K562 (cell line): Measurements from ENCODE around the gene MRPL54. TPM values are rescaled to one million over a fixed set of nuclear protein-coding genes. Genes with fewer than 3 reads are reported as not detected.

ENCODE experiments used
- CCAR2 ChIP-seq: fragments of 200-400 bp; formaldehyde crosslinking; IDR thresholded peaks from 2 replicates; pipeline ENCODE4 v1.6.1; 2017; ENCODE audit warnings: mild to moderate bottlenecking, low read depth, low read length
- CHD2 ChIP-seq: IDR thresholded peaks from 2 replicates; pipeline ENCODE4 v1.6.1; 2011; ENCODE audit warnings: low read depth, low read length
- EP400 ChIP-seq: fragments of 450-650 bp; IDR thresholded peaks from 2 replicates; pipeline ENCODE4 v1.6.1; 2017; ENCODE audit warnings: antibody characterized with exemption, mild to moderate bottlenecking, moderate library complexity
- ETV6 ChIP-seq, 3 experiments: fragments of 150-350 bp in 1 of 3; sonication (generic) in 1 of 3; formaldehyde crosslinking in 1 of 3; IDR thresholded peaks; 2 replicates each; pipeline versions ENCODE4 v1.6.1 to v1.8.0; 2014 to 2022; ENCODE audit warnings: borderline replicate concordance in 2 of 3, low read depth in 2 of 3, antibody characterized with exemption in 1 of 3, low read length in 1 of 3, mild to moderate bottlenecking in 1 of 3, missing genetic modification reagents in 1 of 3
- FOXK2 ChIP-seq, 2 experiments: fragments of 450-650 bp; IDR thresholded peaks in 1 of 2; conservative IDR thresholded peaks in 1 of 2; 2 replicates each; pipeline ENCODE4 v1.6.1; 2016; ENCODE audit warnings: low read depth in 2 of 2, mild to moderate bottlenecking in 1 of 2
- HEY1 ChIP-seq: fragments of 250-450 bp; sonication (Bioruptor Pico); IDR thresholded peaks from 2 replicates; pipeline ENCODE4 v1.5.0; 2020; ENCODE audit warnings: mild to moderate bottlenecking, moderate library complexity, borderline replicate concordance
- IRF2 ChIP-seq: sonication (generic); formaldehyde crosslinking; IDR thresholded peaks from 2 replicates; pipeline ENCODE4 v1.8.1; 2022; ENCODE audit warnings: mild to moderate bottlenecking, missing genetic modification reagents
- MCM3 ChIP-seq: fragments of 450-650 bp; IDR thresholded peaks from 2 replicates; pipeline ENCODE4 v1.6.1; 2016
- MED1 ChIP-seq: sonication (generic); formaldehyde crosslinking; IDR thresholded peaks from 2 replicates; pipeline ENCODE4 v1.8.1; 2023; ENCODE audit warnings: missing genetic modification reagents, borderline replicate concordance
- MEF2D ChIP-seq: conservative IDR thresholded peaks from 2 replicates; pipeline ENCODE4 v1.6.1; 2016; ENCODE audit warnings: low read depth, missing genetic modification characterization, missing compliant biosample characterization
- MLX ChIP-seq, 2 experiments: fragments of 450-650 bp in 1 of 2; sonication (generic) in 1 of 2; formaldehyde crosslinking; conservative IDR thresholded peaks; 2 replicates each; pipeline versions ENCODE4 v1.4.0 to v1.8.1; 2020 to 2022; ENCODE audit warnings: mild to moderate bottlenecking in 1 of 2, missing genetic modification reagents in 1 of 2
- NFRKB ChIP-seq: fragments of 450-650 bp; IDR thresholded peaks from 2 replicates; pipeline ENCODE4 v1.6.1; 2016; ENCODE audit warnings: low read depth
- NR2C2 ChIP-seq, 2 experiments: fragments of 200-800 bp in 1 of 2; sonication (Bioruptor generic) in 1 of 2; sonication (generic) in 1 of 2; formaldehyde crosslinking in 1 of 2; IDR thresholded peaks; 2 replicates each; pipeline versions ENCODE4 v1.6.1 to v1.8.0; 2016 to 2022; ENCODE audit warnings: mild to moderate bottlenecking in 1 of 2, missing compliant biosample characterization in 1 of 2, missing genetic modification characterization in 1 of 2, missing genetic modification reagents in 1 of 2
- PKNOX1 ChIP-seq: fragments of 450-650 bp; IDR thresholded peaks from 2 replicates; pipeline ENCODE4 v1.6.1; 2016
- RBM22 ChIP-seq: fragments of 200-400 bp; formaldehyde crosslinking; IDR thresholded peaks from 2 replicates; pipeline ENCODE4 v1.6.1; 2018; ENCODE audit warnings: low read length, low read depth; ENCODE audit not compliant: poor library complexity, severe bottlenecking
- RFX7 ChIP-seq: fragments of 250-450 bp; sonication (Bioruptor Pico); IDR thresholded peaks from 2 replicates; pipeline ENCODE4 v1.5.1; 2021; ENCODE audit warnings: mild to moderate bottlenecking
- SP1 ChIP-seq: sonication (generic); formaldehyde crosslinking; IDR thresholded peaks from 2 replicates; pipeline ENCODE4 v1.8.1; 2022; ENCODE audit warnings: mild to moderate bottlenecking, missing genetic modification reagents
- SRSF9 ChIP-seq: fragments of 200-400 bp; formaldehyde crosslinking; IDR thresholded peaks from 2 replicates; pipeline ENCODE4 v1.6.1; 2017; ENCODE audit warnings: low read depth, low read length, borderline replicate concordance
- TAF9B ChIP-seq: fragments of 450-650 bp; IDR thresholded peaks from 2 replicates; pipeline ENCODE4 v1.6.1; 2018; ENCODE audit warnings: mild to moderate bottlenecking; ENCODE audit not compliant: partially characterized antibody
- XRCC5 ChIP-seq: fragments of 200-400 bp; formaldehyde crosslinking; IDR thresholded peaks from 2 replicates; pipeline ENCODE4 v1.6.1; 2017; ENCODE audit warnings: low read depth, mild to moderate bottlenecking, low read length
- ZNF239 ChIP-seq: fragments of 250-450 bp; sonication (Bioruptor Pico); IDR thresholded peaks from 2 replicates; pipeline ENCODE4 v1.4.0; 2020; ENCODE audit warnings: mild to moderate bottlenecking
- ZNF398 ChIP-seq: fragments of 250-450 bp; sonication (Bioruptor Pico); IDR thresholded peaks from 2 replicates; pipeline ENCODE4 v1.8.0; 2021; ENCODE audit warnings: moderate library complexity, mild to moderate bottlenecking, inconsistent platforms
- ZSCAN32 ChIP-seq: fragments of 450-650 bp; formaldehyde crosslinking; IDR thresholded peaks from 2 replicates; pipeline ENCODE4 v1.4.0; 2020; ENCODE audit warnings: mild to moderate bottlenecking, moderate library complexity
- polyA plus RNA-seq, 8 experiments: library from polyadenylated mRNA; depleted of rRNA in 4 of 8; stranded (reverse) in 5 of 8; unstranded in 3 of 8; fragments of >200 nt; fragmentation: Nextera tagmentation in 2 of 8; fragmentation: Illumina TruSeq in 1 of 8; extraction: Ambion mirVana in 2 of 8; extraction: Trizol in 1 of 8; gene quantifications; 2 replicates each; pipeline versions ENCODE4 v1.2.1 to v1.2.3, GENCODE V29; 2011 to 2014; ENCODE audit warnings: inconsistent platforms in 1 of 8, missing spikeins in 1 of 8
- total RNA-seq, 7 experiments: library from RNA; depleted of rRNA in 6 of 7; stranded (reverse); fragments of >200 nt in 6 of 7; fragmentation: Illumina TruSeq in 2 of 7; extraction: Trizol in 2 of 7; gene quantifications; 2 replicates each; pipeline versions ENCODE4 v1.2.1 to v1.2.3, GENCODE V29; 2011 to 2021; ENCODE audit warnings: low replicate concordance in 1 of 7

MRPL54 gene
- total and polyA plus RNA-seq, 9 of the 15 experiments (the other 6 are each of a cell fraction or from before 2014, with no cell fraction given), result 3.5 to 120 (median 56.9) TPM

- no peak for TF ChIP-seq HEY1 (CRISPR knock-in tag)
- TF ChIP-seq MED1 (CRISPR knock-in tag), result no peak
- TF ChIP-seq NFRKB, result no peak
- peak; percentile 99 for TF ChIP-seq SP1 (CRISPR knock-in tag)
- no peak for TF ChIP-seq ZNF239
- TF ChIP-seq SRSF9, result no peak
- peak in 1 of 2 experiments; percentile 36; a peak in 1 of 4 replicates for TF ChIP-seq FOXK2 (conservative IDR thresholded peaks at IDR 0.05 in 1 of 2, IDR thresholded peaks at IDR 0.05 in 1 of 2; ENCODE audit: low read depth in 2 of 2)
- TF ChIP-seq IRF2 (CRISPR knock-in tag), result no peak
- TF ChIP-seq ZNF398 (CRISPR knock-in tag), result no peak
- no peak for TF ChIP-seq TAF9B
- no peak for TF ChIP-seq MCM3
- TF ChIP-seq EP400, result 0 out of 2 replicates have a peak, but pooled peaks have one; percentile 27
- peak; percentile 94 for TF ChIP-seq RBM22
- TF ChIP-seq NR2C2 (CRISPR knock-in tag; IDR thresholded peaks at IDR 0.05), result no peak
- peak; percentile 52; the same call in 1 of the 2 replicates for TF ChIP-seq NR2C2 (tag; IDR thresholded peaks at IDR 0.05)
- no peak for TF ChIP-seq ETV6 (IDR thresholded peaks at IDR 0.05; ENCODE audit: borderline replicate concordance in 1 of 2, low read depth in 2 of 2, low read length in 1 of 2)
- no peak for TF ChIP-seq ETV6 (CRISPR knock-in tag; IDR thresholded peaks at IDR 0.05; ENCODE audit: borderline replicate concordance)
- no peak for TF ChIP-seq MLX (CRISPR knock-in tag; conservative IDR thresholded peaks at IDR 0.05)
- peak; percentile 99 for TF ChIP-seq XRCC5
- TF ChIP-seq RFX7 (CRISPR knock-in tag), result no peak
- peak; percentile 56 for TF ChIP-seq CHD2
- peak; percentile 53; the same call in 1 of the 2 replicates for TF ChIP-seq PKNOX1
- TF ChIP-seq ZSCAN32, result no peak
- no peak for TF ChIP-seq CCAR2
- no peak for TF ChIP-seq MEF2D (tag)
Observed at GRCh38 chr19:3721131-3721886, 41.2 kb upstream of the MRPL54 start (continued).
